NCI-H510A treated with DMSO at 0.1 percent for 48 hours (cell line): ENCODE measurements around the gene BRI3BP.
"Not testable (repeated sequence)": the region's sequence is repeated elsewhere in the genome, so short reads cannot be mapped to it uniquely, and the experiment has no call there.

Experiments
- DNase-seq: peaks from one replicate; lab custom pipeline; 2025; lab: John Stamatoyannopoulos, UW

BRI3BP gene

DNA sequence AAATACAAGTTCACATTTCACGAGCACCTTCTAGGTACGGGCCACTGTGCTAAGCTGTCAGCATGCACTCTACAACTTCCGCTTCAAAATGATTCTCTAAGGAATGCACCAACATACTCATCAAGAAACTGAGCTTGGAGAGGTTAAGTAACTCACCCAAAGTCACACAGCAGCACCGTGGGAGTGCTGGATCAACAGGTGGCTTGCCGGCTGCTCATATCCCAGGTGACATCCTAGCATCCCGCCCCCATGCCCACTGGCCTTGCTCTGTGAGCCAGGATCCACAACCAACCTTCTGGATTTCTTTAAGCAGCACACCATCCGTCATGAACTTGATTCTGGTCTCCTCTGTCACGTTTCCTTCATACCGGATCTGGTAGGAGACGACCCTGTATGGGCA is 21.2 kb upstream of the BRI3BP start:
- no peak for DNase-seq

- no peak for DNase-seq
Measured at GRCh38 chr12:124975276-124975675, 18.2 kb upstream of the BRI3BP start.

- DNase-seq = no peak
Measured at GRCh38 chr12:124976999-124977398, 16.4 kb upstream of the BRI3BP start.

DNA sequence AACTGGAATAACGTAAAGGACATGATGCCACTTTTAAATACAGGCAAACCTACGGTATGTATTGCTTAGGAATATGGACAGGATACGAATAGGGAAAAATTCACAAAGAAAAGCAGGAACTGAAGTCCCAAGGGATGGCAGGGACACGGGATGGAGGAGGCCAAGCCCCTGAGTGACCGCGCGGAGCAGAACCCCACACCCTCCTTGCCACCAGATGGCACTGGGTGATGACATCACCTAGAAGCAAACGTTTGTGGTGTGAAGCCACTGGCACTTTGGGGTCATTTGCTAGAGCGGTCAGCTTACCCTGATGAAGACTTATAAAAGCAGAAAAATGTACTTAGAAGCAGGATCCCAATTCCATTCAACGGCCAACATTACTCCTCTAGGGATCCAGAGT is 13.9 kb upstream of the BRI3BP start:
- no peak for DNase-seq

DNA sequence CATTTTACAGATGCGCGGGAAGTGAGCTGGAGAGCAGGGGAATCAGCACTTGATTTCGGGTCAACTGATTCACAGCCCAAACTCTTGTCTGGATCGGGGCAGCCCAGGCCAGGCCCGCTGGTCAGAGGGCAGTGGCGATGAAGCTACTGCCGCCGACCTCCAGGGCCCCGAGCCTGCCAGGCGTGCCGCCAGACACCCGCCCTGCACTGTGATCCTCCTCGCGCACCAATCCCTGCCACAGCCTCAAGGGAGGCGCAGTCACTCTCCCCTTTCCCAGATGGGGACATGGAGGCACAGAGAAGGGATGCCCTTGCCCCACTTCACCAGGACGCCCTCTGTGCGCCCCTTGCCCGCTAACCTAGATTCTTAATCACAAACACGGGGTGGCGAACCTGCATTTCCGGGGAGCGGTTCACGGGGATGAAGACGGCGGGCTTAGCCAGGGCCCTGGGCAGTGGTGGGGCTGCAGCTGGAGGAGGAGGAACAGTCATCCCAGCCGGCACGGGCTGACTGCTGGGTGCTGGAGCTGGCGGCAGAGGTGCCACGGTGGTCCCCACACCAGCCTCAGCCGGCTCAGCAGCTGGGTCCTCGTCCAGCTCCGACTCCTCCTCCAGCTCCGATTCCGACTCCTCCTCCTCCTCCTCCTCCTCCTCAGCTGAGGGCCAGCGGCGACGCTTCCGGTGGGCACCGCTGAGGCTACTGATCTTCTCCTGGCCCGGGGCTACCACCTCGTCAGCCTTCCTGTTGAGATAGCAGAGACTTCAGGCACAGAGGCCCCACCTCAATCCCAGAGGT is 13.2 kb upstream of the BRI3BP start:
- no peak for DNase-seq

GRCh38 chr12:124986876-124987275 is 6.6 kb upstream of the BRI3BP start:
- DNase-seq = not testable (repeated sequence)

DNA sequence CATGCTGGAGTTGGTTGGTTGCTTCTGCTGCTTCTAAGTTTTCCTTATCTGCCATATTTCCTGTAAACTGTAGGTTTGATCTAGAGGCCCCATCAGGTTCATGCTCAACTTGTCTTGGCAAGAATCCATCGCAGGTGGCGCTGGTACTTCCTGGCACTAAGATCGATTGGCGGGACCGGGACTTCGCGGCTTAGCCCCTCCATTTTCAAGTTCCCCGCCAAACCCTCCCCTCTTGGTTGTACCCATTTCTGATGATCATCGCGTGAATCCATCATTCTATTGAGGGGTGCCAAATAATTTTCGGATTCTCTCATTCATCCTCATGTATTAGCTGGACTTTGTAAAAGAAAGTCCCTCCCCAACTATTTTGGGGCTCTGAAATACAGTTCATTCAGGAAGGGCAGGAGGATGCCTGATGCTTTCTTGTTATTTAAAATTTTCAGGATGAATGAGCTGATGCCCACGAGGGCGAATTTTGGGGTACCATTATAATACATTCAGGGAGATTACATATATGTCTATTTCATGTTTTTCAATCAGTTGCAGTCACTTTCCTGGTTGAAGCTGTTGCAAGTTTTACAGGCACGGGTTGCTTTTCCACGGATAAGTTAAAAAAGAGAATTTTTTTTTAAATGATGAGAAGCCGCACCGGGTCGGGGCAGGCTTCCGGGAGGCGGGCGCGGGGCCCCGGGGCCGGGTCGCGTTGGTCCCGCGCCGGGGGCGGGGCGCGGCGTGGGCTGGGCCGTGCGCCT is 395 bp upstream of the BRI3BP start:
- DNase-seq = peak; percentile 98

DNA sequence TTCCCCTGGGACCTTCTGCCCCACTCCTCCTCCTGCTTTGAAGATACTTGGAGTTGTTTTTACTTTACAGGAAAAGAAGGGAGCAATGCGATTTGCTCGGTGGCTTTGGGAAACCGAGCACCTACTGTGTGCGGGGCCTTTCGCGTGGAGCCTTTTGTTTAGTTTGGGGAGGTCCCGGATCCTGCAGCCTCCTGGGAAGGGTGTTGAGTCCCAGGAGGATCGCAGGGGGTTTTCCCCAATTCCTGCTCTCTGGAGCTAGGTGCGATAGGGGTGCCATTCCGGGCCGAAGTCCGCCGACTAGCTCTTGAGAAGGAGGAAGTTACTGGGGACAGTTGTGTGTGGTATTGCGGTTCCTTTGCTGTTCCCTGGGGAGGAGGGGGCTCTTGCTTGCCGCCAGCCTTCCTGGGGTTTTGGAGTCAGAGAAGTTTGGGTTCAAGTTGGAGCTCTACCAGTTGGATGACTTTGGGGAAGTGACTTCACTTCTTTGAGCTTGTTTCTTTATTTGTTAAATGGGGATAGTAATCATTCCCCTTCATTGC is 1.1 kb downstream of the BRI3BP start:
- DNase-seq = peak; percentile 32

DNA sequence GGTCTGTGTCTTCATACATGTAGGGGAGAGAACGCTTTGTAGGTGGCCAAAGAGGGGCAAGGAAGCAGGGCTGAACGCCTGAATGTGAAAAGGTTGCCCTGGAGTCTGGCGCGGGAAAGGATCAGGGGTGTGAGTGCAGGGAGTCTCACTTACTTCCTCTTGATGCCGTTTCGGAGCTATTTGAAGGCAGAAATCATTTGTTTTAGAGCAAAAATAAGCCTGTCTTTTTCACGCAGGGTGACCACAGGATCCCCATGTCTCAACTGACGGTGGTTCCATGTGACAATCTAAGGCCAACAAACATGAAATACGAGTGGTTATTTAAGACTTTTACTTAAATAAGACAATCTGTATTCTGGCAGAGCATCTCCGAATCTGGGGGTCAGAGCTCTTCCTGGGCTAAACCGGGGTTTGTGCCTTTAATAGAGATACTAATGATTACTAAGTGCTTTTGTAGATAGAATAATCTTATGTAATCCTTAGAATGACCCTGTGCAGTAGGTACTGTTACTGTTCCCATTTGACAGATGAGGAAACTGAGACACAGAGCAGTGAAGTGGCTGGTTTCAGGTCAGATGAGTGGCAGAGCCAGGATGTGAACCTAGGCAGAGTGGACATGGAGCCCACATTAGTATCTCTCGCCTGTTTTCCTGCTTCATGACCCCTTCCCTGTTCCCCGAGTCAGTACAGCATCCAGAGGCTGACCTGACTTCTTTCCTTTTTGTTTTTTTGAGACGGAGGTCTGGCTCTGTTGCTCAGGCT is 1.9 kb downstream of the BRI3BP start:
- DNase-seq = no peak

- no peak for DNase-seq
Measured at GRCh38 chr12:124998705-124999104, 5.3 kb downstream of the BRI3BP start.

DNA sequence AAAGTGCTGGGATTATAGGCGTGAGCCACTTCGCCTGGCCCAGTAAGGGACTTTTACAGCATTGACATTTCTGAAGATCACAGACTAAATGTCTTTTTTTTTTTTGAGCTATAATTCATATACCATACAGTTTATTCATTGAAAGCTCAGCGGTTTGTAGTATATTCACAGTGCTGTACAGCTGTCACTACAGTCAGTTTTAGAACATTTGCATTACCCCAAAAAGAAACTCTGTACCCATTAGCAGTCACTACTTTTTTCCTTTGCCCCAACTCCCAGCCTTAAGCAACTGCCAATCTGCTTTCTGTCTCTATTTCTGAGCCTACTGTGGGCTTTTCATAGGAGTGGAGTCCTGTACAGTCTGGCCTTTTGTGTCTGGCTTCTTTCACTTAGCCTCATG is 8.2 kb downstream of the BRI3BP start:
- DNase-seq = no peak

GRCh38 chr12:125003021-125003420 is 9.6 kb downstream of the BRI3BP start:
- DNase-seq = no peak

- DNase-seq = no peak
Measured at GRCh38 chr12:125004621-125005020, 11.2 kb downstream of the BRI3BP start.

DNA sequence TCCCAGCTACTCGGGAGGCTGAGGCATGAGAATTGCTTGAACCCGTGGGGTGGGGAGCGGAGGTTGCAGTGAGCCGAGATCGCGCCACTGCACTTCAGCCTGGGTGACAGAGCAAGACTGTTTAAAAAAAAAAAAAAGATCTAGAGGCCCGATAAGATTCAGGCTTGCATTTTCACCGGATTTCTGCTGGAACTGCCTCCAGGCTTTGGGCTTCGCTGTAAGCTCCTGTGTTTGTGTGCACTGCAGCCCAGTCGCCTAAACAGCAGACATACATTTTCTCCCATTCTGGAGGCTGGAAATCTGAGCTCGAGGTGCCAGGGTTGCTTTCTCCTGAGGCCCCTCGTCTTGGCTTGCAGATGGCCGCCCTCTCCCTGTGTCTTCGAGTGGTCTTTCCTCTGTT is 12.2 kb downstream of the BRI3BP start:
- no peak for DNase-seq

- DNase-seq = no peak
Measured at GRCh38 chr12:125006365-125006764, 12.9 kb downstream of the BRI3BP start.

GRCh38 chr12:125013816-125014442 is 20.5 kb downstream of the BRI3BP start:
- DNase-seq = no peak

DNA sequence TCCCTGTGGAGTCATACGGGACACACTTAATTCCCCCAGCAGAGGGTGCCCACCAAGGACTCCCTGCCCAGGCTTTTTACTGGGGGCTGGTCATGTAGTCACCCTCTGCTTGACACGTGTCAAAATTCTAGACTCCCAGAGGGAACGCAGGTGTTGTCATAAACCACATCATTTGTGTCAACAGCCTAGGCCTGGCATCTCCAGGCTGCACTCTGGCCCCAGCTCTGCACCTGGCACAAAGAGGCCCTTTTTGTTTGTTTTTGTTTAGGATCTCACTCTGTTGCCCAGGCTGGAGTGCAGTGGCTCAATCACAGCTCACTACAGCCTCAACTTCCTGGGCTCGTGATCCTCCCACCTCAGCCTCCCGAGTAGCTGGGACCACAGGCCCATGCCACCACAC is 21.1 kb downstream of the BRI3BP start:
- no peak for DNase-seq

DNA sequence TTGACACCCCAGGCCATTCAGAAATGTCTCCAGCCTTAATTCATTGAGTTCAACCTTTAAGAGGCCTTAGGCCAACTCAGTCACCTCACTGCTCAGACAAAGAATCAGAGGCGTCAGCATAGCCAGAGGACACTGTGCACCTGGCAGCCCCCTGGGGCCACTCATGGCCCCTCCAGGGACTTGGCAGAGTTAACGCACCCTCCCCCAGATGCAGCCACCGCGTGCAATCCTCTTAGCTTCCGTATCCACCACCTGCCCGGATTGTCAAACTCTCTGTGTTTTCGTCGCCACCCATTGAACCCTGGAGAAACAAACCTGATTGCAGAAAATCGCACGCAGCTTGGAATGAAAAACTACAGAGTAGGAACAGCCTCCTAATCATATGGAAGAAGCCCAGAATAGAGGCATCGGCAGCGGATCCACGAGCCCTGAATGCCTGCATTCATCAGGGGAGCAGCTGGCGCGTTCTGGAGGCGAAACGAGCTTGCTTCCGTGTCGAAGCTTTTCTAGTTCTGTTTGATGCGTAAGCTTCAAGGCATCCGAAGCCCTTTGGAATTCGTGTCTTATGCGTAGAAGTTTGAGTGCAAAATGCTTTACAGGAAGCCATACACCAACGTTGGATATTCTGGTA is 22.4 kb downstream of the BRI3BP start:
- no peak for DNase-seq

- no peak for DNase-seq
Measured at GRCh38 chr12:125017801-125018200, 24.4 kb downstream of the BRI3BP start.

DNA sequence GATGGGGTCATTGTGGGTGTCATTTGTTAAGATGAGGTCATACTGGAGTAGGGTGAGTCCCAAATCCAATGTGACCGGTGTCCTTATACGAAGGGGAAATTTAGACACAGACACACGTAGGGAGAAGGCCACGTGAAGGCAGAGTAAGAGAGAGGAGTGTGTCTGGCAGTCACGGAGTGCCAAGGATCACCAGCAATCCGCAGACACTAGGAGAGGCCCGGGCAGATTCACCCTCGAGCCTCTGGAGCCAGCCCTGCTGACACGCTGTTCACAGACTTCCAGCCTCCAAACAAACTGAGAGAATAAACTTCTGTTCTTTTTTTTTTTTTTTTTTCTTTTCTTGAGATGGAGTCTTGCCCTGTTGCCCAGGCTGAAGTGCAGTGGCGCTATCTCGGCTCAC is 24.9 kb downstream of the BRI3BP start:
- no peak for DNase-seq

- no peak for DNase-seq
Measured at GRCh38 chr12:125021096-125021495, 27.7 kb downstream of the BRI3BP start.

GRCh38 chr12:125021771-125022170 is 28.3 kb downstream of the BRI3BP start:
- no peak for DNase-seq
